GM23338 (cell line): ENCODE results near the gene DNAAF3. TPM values are rescaled to one million over a fixed set of nuclear protein-coding genes. Genes with fewer than 3 reads are reported as not detected.
A peak's percentile ranks its signal among the peaks of the same experiment; 100 is the strongest.

Experiments
- ATAC-seq: fragments of 200-7000 bp; cut with Tn5 transposase; 3 replicates; pipeline ENCODE4 v1.9.1; 2020
- DNase-seq: peaks from one replicate; pipeline ENCODE4 v3.0.0-alpha.2; 2015; ENCODE audit warnings: low spot score
- H2AFZ ChIP-seq: fragments of 200-600 bp; sonication (generic); 2 replicates; pipeline ENCODE4 v1.8.0; 2016; ENCODE audit warnings: antibody characterized with exemption, mild to moderate bottlenecking, moderate library complexity
- H3F3A ChIP-seq: fragments of 200-600 bp; sonication (generic); replicated peaks from 2 replicates; pipeline ENCODE4 v1.8.0; 2017; ENCODE audit warnings: antibody characterized with exemption, mixed run types, low read depth
- H3K27ac ChIP-seq: fragments of 200-600 bp; sonication (generic); 2 replicates; pipeline ENCODE4 v1.6.1; 2016; ENCODE audit warnings: low read depth
- H3K27me3 ChIP-seq: fragments of 200-600 bp; sonication (generic); 2 replicates; pipeline ENCODE4 v1.8.0; 2016; ENCODE audit warnings: mild to moderate bottlenecking, mixed run types, moderate library complexity; ENCODE audit not compliant: insufficient read depth
- H3K36me3 ChIP-seq: fragments of 200-600 bp; sonication (generic); 2 replicates; pipeline ENCODE4 v1.8.0; 2016; ENCODE audit warnings: mild to moderate bottlenecking; ENCODE audit not compliant: insufficient read depth
- H3K4me1 ChIP-seq: fragments of 200-600 bp; sonication (generic); 2 replicates; pipeline ENCODE4 v1.8.0; 2016; ENCODE audit warnings: mild to moderate bottlenecking, moderate library complexity; ENCODE audit not compliant: insufficient read depth
- H3K4me2 ChIP-seq: fragments of 200-600 bp; sonication (generic); 2 replicates; pipeline ENCODE4 v1.7.1; 2017; ENCODE audit warnings: mixed run types
- H3K4me3 ChIP-seq: fragments of 200-600 bp; sonication (generic); 2 replicates; pipeline ENCODE4 v1.6.1; 2016; ENCODE audit warnings: mixed run types
- H3K79me2 ChIP-seq: fragments of 200-600 bp; sonication (generic); replicated peaks from 2 replicates; pipeline ENCODE4 v1.8.0; 2017; ENCODE audit warnings: mild to moderate bottlenecking; ENCODE audit not compliant: insufficient read depth
- H3K9me2 ChIP-seq: fragments of 200-600 bp; sonication (generic); 2 replicates; pipeline ENCODE4 v1.8.0; 2017; ENCODE audit not compliant: insufficient read depth
- H4K20me1 ChIP-seq: fragments of 200-600 bp; sonication (generic); replicated peaks from 2 replicates; pipeline ENCODE4 v1.8.0; 2017; ENCODE audit warnings: mild to moderate bottlenecking; ENCODE audit not compliant: insufficient read depth
- H3K27ac Mint-ChIP-seq: 2 replicates; pipeline ENCODE4 v1.8.0; 2020; ENCODE audit warnings: inconsistent platforms, mild to moderate bottlenecking, moderate library complexity, mixed read lengths
- H3K27me3 Mint-ChIP-seq: 3 replicates; pipeline ENCODE4 v1.8.0; 2022; ENCODE audit warnings: low read depth, mild to moderate bottlenecking, moderate library complexity, mixed read lengths, inconsistent platforms; ENCODE audit not compliant: insufficient read depth, poor library complexity
- H3K36me3 Mint-ChIP-seq: 3 replicates; pipeline ENCODE4 v1.8.0; 2021; ENCODE audit warnings: low read depth, mild to moderate bottlenecking, inconsistent platforms, moderate library complexity, mixed read lengths
- H3K4me1 Mint-ChIP-seq: 3 replicates; pipeline ENCODE4 v1.8.0; 2020; ENCODE audit warnings: mild to moderate bottlenecking, inconsistent platforms, mixed read lengths
- H3K4me3 Mint-ChIP-seq: 3 replicates; pipeline ENCODE4 v1.8.0; 2021; ENCODE audit warnings: moderate library complexity, mild to moderate bottlenecking, inconsistent platforms, mixed read lengths
- H3K9me3 Mint-ChIP-seq: 3 replicates; pipeline ENCODE4 v1.8.0; 2020; ENCODE audit warnings: moderate library complexity, mild to moderate bottlenecking, inconsistent platforms, mixed read lengths
- JUNB ChIP-seq: IDR thresholded peaks from one replicate; pipeline ENCODE4 v1.6.1; 2016; ENCODE audit warnings: antibody characterized with exemption; ENCODE audit not compliant: unreplicated experiment
- NANOG ChIP-seq: IDR thresholded peaks from 2 replicates; pipeline ENCODE4 v1.6.1; 2016; ENCODE audit warnings: antibody characterized with exemption, borderline replicate concordance
- POLR2AphosphoS5 ChIP-seq: IDR thresholded peaks from 2 replicates; pipeline ENCODE4 v1.6.1; 2016; ENCODE audit warnings: antibody characterized with exemption, low read depth
- STAT1 ChIP-seq: IDR thresholded peaks from one replicate; pipeline ENCODE4 v1.6.1; 2016; ENCODE audit warnings: antibody characterized with exemption; ENCODE audit not compliant: unreplicated experiment
- polyA plus RNA-seq: library from polyadenylated mRNA; unstranded; fragments of >200 nt; fragmentation: Nextera tagmentation; extraction: Ambion mirVana; gene quantifications from 2 replicates; pipeline ENCODE4 v1.2.1, GENCODE V29; 2016
- total RNA-seq: library from RNA; depleted of rRNA; stranded (reverse); fragments of >200 nt; shearing (Covaris generic); gene quantifications from 2 replicates; pipeline ENCODE4 v1.2.3, GENCODE V29; 2014
- TF ChIP-seq, protein P1 (sequence below): fragments of 250-450 bp; sonication (Bioruptor Pico); IDR thresholded peaks from 2 replicates; pipeline ENCODE4 v1.5.0; 2020; ENCODE audit warnings: mild to moderate bottlenecking, moderate library complexity
- TF ChIP-seq, protein P2 (sequence below): IDR thresholded peaks from 2 replicates; pipeline ENCODE4 v1.6.1; 2016; ENCODE audit warnings: antibody characterized with exemption

Gene DNAAF3
- total and polyA plus RNA-seq, 2 experiments from 2014 or later = 8.5 to 9.0 TPM

DNA sequence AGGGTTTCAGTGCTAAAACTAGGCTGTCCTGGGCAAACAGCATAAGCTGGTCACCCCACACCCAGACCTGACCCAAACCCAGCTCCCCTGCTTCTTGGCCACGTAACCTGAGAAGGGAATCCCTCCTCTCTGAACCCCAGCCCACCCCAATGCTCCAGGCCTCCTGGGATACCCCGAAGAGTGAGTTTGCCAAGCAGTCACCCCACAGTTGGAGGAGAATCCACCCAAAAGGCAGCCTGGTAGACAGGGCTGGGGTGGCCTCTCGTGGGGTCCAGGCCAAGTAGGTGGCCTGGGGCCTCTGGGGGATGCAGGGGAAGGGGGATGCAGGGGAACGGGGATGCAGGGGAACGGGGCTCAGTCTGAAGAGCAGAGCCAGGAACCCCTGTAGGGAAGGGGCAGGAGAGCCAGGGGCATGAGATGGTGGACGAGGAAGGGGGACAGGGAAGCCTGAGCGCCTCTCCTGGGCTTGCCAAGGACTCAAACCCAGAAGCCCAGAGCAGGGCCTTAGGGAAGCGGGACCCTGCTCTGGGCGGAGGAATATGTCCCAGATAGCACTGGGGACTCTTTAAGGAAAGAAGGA, 51.8 kb downstream of the DNAAF3 start:
- Histone ChIP-seq H3K9me2 (no peaks in the 10 kb centered on the region), H3K4me1 (peaks cover 29% of the 10 kb centered on the region), H2AFZ (no peak overlapping the region), H3K27ac (no peak overlapping the region), H3K27me3 (no peaks in the 10 kb centered on the region), H3K36me3 (no peaks in the 10 kb centered on the region), H3K79me2 (peaks cover 42% of the 10 kb centered on the region), H4K20me1 (peaks cover 30% of the 10 kb centered on the region), H3F3A (peaks cover 5% of the 10 kb centered on the region; the same call in 1 of the 2 replicates), H3K4me2 (no peak overlapping the region), H3K4me3 (no peak overlapping the region)
- no peaks in the 10 kb centered on the region; the same call in 2 of the 3 replicates for H3K9me3 Mint-ChIP-seq
- peaks cover 28% of the 10 kb centered on the region for H3K4me1 Mint-ChIP-seq
- ATAC-seq = no peak
- H3K27ac Mint-ChIP-seq = no peak overlapping the region
- peaks cover 2% of the 10 kb centered on the region; the same call in 1 of the 3 replicates for H3K36me3 Mint-ChIP-seq
- peaks cover 12% of the 10 kb centered on the region for H3K27me3 Mint-ChIP-seq
- H3K4me3 Mint-ChIP-seq = peak overlapping the region; percentile 89; the same call in 1 of the 3 replicates
- TF ChIP-seq STAT1 (no peak), JUNB (no peak), POLR2AphosphoS5 (no peak)
- TF ChIP-seq, protein P1, sequence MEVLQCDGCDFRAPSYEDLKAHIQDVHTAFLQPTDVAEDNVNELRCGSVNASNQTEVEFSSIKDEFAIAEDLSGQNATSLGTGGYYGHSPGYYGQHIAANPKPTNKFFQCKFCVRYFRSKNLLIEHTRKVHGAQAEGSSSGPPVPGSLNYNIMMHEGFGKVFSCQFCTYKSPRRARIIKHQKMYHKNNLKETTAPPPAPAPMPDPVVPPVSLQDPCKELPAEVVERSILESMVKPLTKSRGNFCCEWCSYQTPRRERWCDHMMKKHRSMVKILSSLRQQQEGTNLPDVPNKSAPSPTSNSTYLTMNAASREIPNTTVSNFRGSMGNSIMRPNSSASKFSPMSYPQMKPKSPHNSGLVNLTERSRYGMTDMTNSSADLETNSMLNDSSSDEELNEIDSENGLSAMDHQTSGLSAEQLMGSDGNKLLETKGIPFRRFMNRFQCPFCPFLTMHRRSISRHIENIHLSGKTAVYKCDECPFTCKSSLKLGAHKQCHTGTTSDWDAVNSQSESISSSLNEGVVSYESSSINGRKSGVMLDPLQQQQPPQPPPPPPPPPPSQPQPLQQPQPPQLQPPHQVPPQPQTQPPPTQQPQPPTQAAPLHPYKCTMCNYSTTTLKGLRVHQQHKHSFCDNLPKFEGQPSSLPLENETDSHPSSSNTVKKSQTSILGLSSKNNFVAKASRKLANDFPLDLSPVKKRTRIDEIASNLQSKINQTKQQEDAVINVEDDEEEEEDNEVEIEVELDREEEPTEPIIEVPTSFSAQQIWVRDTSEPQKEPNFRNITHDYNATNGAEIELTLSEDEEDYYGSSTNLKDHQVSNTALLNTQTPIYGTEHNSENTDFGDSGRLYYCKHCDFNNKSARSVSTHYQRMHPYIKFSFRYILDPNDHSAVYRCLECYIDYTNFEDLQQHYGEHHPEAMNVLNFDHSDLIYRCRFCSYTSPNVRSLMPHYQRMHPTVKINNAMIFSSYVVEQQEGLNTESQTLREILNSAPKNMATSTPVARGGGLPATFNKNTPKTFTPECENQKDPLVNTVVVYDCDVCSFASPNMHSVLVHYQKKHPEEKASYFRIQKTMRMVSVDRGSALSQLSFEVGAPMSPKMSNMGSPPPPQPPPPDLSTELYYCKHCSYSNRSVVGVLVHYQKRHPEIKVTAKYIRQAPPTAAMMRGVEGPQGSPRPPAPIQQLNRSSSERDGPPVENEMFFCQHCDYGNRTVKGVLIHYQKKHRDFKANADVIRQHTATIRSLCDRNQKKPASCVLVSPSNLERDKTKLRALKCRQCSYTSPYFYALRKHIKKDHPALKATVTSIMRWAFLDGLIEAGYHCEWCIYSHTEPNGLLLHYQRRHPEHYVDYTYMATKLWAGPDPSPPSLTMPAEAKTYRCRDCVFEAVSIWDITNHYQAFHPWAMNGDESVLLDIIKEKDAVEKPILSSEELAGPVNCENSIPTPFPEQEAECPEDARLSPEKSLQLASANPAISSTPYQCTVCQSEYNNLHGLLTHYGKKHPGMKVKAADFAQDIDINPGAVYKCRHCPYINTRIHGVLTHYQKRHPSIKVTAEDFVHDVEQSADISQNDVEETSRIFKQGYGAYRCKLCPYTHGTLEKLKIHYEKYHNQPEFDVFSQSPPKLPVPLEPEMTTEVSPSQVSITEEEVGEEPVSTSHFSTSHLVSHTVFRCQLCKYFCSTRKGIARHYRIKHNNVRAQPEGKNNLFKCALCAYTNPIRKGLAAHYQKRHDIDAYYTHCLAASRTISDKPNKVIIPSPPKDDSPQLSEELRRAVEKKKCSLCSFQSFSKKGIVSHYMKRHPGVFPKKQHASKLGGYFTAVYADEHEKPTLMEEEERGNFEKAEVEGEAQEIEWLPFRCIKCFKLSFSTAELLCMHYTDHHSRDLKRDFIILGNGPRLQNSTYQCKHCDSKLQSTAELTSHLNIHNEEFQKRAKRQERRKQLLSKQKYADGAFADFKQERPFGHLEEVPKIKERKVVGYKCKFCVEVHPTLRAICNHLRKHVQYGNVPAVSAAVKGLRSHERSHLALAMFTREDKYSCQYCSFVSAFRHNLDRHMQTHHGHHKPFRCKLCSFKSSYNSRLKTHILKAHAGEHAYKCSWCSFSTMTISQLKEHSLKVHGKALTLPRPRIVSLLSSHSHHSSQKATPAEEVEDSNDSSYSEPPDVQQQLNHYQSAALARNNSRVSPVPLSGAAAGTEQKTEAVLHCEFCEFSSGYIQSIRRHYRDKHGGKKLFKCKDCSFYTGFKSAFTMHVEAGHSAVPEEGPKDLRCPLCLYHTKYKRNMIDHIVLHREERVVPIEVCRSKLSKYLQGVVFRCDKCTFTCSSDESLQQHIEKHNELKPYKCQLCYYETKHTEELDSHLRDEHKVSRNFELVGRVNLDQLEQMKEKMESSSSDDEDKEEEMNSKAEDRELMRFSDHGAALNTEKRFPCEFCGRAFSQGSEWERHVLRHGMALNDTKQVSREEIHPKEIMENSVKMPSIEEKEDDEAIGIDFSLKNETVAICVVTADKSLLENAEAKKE (CRISPR knock-in tag) = no peak
- no peak for DNase-seq

DNA sequence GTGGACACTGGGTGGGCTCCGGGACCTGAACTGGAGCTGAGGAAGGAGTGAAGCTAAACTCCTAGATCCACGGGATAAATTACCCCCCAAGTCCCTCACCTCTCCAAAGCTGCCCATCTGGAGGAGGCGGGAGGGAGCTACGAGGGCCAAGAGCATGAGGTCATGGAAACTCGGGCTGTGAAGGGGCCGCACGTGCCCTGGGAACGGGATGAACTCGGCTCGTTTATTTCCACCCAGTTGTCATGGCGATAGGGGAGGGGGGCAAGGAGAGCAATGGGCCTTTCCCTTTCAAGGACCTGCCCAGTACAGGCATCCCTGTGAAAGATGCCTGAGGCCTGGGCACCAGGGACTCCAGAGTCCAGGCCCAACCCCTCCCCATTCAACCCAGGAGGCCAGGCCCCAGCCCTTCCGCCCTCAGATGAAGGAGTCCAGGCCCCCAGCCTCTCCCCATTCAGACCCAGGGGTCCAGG, 52.8 kb downstream of the DNAAF3 start:
- H3K36me3 ChIP-seq = no peaks in the 10 kb centered on the region
- Mint-ChIP-seq H3K27me3 (peaks cover 12% of the 10 kb centered on the region), H3K27ac (peak overlapping the region; percentile 67; the same call in 1 of the 2 replicates), H3K4me1 (peaks cover 28% of the 10 kb centered on the region), H3K36me3 (peaks cover 8% of the 10 kb centered on the region; the same call in 2 of the 3 replicates), H3K4me3 (no peak overlapping the region), H3K9me3 (no peaks in the 10 kb centered on the region; the same call in 2 of the 3 replicates)
- H3F3A ChIP-seq = peaks cover 5% of the 10 kb centered on the region; the same call in 1 of the 2 replicates
- peaks cover 42% of the 10 kb centered on the region for H3K79me2 ChIP-seq
- DNase-seq (peak; percentile 91), ATAC-seq (peak; percentile 1; the same call in 2 of the 3 replicates)
- no peaks in the 10 kb centered on the region for H3K27me3 ChIP-seq
- H3K4me2 ChIP-seq = no peak overlapping the region
- peak overlapping the region; percentile 86 for H3K27ac ChIP-seq
- H4K20me1 ChIP-seq = peaks cover 31% of the 10 kb centered on the region
- H3K4me1 ChIP-seq = peaks cover 25% of the 10 kb centered on the region; the same call in 1 of the 2 replicates
- H2AFZ ChIP-seq = no peak overlapping the region
- H3K9me2 ChIP-seq = no peaks in the 10 kb centered on the region
- H3K4me3 ChIP-seq = no peak overlapping the region
- TF ChIP-seq, protein P2, sequence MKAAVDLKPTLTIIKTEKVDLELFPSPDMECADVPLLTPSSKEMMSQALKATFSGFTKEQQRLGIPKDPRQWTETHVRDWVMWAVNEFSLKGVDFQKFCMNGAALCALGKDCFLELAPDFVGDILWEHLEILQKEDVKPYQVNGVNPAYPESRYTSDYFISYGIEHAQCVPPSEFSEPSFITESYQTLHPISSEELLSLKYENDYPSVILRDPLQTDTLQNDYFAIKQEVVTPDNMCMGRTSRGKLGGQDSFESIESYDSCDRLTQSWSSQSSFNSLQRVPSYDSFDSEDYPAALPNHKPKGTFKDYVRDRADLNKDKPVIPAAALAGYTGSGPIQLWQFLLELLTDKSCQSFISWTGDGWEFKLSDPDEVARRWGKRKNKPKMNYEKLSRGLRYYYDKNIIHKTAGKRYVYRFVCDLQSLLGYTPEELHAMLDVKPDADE = no peak
- no peak for TF ChIP-seq NANOG
